NCI-H1694 treated with DMSO at 0.1 percent for 48 hours (cell line): Measurements from ENCODE around the gene KRT32.
A peak's percentile ranks its signal among the peaks of the same experiment; 100 is the strongest.

Experiments
- DNase-seq: peaks from one replicate; lab custom pipeline; 2025; lab: John Stamatoyannopoulos, UW

The KRT32 gene

GRCh38 chr17:41466988-41467387 is at the start of gene KRT32:
TSS of gene KRT32 (minus strand) at chr17:41467386. CDS start at chr17:41467325, 61 bp downstream.
- no peak for DNase-seq

DNA sequence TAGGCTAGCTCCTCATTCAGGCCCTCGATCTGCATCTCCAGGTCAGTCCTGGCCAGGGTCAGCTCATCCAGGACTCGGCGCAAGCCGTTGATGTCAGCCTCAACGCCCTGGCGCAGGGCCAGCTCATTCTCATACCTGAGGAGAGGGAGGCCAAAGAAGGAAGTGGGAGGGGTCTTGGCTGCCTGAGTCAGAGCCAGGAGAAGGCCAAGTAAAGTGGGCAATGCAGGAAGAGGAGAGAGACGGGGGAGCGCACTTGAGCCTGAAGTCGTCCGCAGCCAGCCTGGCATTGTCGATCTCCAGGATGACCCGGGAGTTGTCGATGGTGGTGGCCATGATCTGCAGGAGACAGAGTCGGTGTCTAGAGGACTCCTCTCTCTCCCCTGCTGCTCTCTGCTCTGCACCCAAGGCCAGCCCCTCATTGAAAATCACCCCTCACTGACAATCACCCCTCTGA is 49.7 kb upstream of the KRT32 start:
- no peak for DNase-seq

DNA sequence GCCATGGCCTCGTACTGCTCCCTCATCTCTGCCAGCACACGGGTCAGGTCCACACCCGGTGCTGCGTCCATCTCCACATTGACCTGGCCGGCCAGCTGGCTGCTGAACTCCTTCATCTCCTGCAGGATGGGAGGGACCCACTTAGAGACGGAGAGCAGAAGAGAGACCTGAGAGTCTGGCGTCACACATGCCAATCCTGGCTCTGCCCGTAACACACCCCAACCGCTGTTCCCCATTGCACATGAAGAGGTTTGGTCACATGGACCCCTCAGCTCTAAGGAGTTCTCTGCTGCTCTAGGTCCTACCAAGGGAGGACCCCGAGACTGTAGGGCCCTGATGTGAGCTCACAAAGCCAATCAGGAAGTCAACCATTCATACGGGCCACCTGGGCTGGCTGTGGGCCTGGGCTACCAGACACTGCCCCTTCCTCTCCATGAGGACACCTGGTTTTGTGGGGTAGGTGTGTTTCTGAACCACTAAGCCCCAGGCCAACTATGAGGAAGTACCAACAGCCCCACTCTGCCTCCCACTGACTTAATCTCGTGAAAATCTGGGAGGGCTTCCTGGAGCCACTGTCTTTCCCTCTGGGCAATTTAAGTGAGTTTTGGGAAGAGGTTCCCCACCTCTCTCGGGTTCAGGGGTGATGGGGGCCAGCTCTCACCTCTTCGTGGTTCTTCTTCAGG is 49.1 kb upstream of the KRT32 start:
- DNase-seq, result no peak

DNA sequence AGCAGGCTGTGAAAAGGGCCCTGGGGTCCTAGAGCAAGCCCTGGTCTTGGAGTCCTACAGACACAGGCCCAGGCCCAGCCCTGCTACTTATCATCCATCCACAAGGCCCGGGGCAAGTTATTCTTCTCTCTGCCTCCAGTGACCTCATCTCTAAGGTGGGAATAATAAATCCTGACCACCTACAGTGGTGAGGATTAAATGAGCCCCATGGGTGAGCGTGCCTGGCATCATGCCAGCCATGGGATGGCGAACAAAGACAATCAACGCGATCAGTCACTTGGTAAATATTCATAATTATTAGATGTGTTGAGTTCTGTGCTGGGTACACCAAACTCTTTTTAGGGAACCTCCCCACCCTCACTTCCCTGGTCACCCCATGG is 46.0 kb upstream of the KRT32 start:
- DNase-seq, result no peak

DNA sequence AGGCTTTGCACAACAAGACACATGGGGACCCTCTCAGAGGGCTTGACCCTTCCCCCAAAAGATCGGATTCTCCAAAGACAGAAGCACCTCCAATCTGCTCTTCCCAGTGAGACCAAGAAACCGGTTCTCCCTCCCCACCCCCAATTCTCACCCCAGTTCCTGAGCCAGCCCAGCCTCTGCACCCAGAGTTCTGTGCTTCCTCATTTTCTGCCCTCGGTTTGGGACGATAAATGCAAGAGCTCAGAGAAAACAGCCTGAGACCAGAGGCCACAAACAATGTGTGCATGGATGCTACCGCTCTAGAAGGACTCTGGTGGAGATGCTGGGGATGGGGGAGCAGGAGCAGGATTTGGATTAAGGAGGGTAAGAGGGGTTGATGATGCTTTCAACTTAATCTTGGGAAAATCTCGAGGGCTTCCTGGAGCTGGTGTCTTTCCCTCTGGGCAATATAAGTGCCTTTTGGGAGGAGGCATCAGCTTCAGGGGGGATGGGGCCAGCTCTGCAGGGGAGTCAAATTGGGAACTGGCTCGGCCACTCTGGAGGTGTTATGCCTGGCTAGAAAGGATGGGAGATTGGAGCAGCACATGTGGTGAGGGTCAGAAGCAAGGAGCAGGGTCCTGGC is 45.5 kb upstream of the KRT32 start:
- DNase-seq, result no peak

- no peak for DNase-seq
These were observed 44.5 kb upstream of the KRT32 start for GRCh38 chr17:41511716-41512115.

DNA sequence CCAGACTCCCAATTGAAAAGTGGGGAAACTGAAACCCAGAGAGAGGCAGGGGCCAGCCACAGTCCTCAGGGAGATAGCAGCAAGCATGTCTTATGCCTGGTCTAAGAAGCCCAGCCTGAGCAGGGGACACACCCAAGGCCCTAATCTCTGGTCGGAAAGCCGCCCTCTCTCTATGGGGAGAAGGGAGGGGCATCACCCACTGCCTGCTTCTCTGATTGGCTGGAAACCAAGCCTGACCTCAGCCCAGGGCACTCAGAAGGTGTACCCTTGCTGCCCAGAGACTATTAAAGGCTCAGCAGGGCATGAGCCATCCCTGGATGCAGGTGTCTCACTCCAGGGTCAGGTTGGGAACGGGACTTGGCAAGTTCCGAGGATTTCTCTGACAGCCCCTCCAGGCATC is 43.9 kb upstream of the KRT32 start:
- no peak for DNase-seq

DNA sequence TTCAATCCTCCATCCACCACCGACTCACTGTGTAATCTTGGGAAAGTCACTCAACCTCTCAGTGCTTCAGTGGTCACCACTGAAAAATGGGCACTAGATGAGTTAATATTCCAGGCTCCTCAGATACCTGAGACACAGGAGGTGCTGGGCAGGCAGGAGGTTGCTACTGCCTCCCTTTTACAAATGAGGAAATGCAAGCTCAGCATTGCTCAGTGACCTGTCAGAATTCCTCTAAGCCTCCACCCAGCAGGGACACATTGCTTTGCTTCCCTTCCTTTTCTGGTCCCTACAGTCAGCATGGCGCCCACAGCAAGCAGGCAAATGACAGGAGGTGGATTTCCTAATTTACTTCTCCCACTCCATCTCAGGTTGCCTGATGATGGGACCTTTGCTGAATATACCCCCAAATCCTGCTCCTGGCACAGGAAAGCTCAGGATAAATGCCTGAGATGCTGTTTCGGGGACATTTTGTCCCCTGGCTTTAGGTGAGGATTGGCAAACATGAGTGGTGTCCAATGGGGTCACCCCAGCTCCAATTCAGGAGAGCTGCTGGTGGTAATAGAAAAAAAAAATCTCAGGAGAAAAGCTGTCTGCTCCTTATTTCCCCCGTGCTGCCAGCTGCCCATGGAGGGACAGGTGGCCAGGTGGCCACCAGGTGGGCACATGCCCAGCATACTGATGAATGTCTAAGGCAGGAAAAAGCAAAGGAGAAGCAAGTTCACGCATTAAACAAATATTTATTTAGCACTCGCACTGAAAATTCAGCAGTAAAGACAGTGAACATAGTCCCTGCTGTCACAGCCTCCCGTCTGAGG is 43.3 kb upstream of the KRT32 start:
- DNase-seq, result no peak

GRCh38 chr17:41507315-41507880 is 40.2 kb upstream of the KRT32 start:
- DNase-seq, result no peak

DNA sequence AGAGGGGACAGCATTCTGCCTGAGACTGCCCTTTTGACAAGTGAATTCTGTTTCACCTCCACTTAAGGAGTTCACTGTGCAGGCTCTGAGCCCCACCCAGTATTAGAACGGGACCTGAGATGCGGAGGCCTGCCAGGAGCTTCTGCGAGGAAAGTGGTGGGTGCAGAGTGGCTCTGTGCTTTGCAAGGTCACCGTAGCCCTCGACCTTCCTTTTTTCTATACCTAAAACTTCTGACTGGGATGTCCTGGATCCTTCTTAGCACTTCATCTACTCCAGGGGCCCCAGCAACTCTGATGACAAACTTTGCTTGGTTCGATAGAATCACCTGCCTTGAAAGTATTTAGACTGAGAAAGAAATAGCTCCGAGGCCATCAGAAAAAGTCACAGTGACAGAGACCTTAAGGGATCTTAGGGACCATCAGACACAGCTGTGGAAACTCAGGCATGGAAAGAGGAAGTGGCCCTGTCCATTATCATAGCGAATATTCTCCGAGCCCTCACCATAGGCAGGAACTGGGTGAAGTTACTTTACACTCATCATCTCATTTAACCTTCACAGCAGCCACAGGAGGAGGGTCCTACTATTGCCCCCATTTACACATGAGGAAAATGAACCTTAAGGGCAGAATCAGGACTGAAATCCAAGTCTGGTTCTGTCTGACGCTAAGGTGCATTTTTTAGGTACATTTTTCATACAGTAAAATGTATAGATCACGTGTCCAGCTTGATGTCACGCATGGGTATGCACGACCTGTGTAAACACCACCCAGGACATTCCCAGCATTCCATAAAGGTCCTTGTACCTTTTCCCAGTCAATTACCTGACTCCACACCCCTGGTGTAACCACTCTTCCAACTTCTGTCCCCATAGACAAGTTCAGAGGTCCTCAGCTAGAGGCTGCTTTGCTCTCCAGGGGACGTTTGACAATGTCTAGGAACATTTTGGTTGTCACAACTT is 38.9 kb upstream of the KRT32 start:
- DNase-seq, result no peak

DNA sequence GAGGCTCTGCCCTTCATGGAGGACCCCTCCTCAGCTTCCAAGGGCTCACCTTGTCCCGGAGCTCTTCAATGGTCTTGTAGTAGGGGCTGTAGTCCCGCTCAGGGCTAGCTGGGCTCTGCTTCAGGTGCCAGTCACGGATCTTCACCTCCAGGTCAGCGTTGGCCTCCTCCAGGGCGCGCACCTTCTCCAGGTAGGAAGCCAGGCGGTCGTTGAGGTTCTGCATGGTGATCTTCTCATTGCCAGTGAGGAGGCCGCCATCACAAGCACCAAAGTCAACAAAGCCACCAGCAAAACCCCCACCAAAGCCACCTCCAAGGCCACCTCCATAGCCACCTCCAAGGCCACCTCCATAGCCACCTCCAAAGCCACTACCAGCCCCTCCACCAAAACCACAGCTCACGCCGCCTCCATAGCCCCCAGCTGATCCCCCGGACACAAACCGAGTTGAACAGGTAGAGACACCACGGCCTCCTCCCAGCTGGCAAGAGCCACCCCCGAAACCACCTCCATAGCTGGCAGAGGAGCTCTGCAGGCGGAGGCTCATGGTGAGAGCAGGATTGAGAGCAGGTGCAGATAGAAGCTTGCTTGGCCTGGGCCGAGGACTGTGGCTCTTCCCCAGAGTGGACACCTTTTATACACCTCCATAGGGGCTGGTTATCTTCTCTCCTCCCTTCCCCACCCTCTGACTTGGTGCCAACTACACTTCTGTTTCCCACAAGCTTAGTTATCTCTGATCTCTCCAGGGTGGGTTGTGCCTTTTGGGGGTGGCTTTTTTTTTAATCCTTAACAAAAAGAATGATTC is 38.0 kb upstream of the KRT32 start, which contains the start of gene KRT13:
Gene KRT13, minus strand, starts transcription at position 606 of the 802 bp plus-strand sequence. Its CDS starts 62 bp downstream, at position 544.
- DNase-seq, result no peak

GRCh38 chr17:41504246-41504977 is 37.2 kb upstream of the KRT32 start:
- DNase-seq, result no peak

GRCh38 chr17:41503202-41503601 is 36.0 kb upstream of the KRT32 start:
- DNase-seq, result no peak

GRCh38 chr17:41500131-41500911 is 33.1 kb upstream of the KRT32 start:
- DNase-seq, result no peak

DNA sequence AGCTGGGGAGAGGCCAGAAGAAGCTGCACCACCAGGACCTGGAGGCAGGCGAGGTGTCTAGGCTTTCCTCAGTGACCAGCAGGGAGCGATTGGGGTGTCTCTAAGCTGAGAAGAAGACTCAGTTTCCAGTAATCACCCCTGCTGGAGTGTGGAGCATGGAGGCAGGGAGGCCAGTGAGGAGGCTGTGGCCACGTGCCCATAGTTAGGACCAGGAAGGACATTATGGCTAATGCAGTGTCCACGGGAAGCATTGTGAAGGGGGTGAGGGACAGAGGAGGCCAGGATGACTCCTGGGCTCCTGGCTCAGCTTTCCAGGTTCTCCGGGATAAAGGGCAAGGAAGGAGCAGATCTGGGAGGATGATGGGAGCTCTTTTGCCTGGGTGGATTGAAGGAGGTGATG is 32.5 kb upstream of the KRT32 start:
- DNase-seq, result no peak

DNA sequence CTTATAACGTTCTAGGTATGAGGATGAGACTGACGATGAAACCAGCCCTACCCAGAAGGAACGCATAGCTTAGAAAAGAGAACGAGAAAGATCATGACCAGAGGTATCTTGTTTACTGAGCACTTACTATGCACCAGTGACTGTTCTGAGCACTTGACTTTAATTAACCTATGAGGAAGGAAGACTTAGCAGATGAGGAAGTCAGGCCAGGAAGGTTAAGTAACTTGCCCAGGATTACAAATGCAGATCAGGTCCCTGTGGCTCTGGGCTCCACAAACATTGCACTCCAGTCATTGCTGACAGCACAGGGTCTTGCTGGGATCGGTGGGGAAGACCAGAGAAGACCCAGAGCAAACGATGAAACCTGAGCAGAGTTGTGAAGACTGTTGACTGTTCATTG is 31.1 kb upstream of the KRT32 start:
- DNase-seq, result no peak

GRCh38 chr17:41496803-41497484 is 29.8 kb upstream of the KRT32 start:
- peak; percentile 47 for DNase-seq

DNA sequence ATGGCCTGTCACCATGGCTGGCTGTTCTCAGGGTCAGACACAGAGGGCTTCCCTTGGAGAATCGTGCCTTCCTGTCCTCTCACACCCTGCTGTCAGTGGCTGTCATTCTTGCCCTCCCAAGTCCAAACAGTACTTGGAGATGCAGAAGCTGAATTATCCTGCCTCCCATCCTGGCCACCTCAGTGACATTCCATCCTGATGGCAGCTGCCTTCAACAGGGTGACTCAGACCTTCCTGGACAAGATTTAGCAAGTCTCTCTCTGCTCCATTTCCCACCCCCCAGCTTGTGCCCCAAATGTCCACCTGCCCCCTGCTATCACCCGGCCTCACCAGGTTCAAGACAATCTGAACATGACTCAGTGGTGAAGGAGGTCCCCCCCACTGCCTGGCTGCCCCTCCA is 27.3 kb upstream of the KRT32 start:
- no peak for DNase-seq
